Hematopoietic multipotent progenitor cell treated with erythropoietin and hydrocortisone succinate and interleukin-3 and kit ligand, for 8 days (in vitro differentiated cells): Measurements from ENCODE around the gene ATG4B.
"Not testable (repeated sequence)": the region's sequence is repeated elsewhere in the genome, so short reads cannot be mapped to it uniquely, and the experiment has no call there.

Source experiments
- DNase-seq: peaks from one replicate; pipeline ENCODE4 v3.0.0-alpha.2; 2015

Gene ATG4B

GRCh38 chr2:241637018-241637794 is at the start of gene ATG4B, which contains the start of gene THAP4:
TSS of gene ATG4B (plus strand) at chr2:241637693. CDS start at chr2:241637715, 22 bp downstream.
TSS of gene THAP4 (minus strand) at chr2:241637158. CDS start at chr2:241637017, 141 bp downstream.
- DNase-seq: peak; percentile 80

DNA sequence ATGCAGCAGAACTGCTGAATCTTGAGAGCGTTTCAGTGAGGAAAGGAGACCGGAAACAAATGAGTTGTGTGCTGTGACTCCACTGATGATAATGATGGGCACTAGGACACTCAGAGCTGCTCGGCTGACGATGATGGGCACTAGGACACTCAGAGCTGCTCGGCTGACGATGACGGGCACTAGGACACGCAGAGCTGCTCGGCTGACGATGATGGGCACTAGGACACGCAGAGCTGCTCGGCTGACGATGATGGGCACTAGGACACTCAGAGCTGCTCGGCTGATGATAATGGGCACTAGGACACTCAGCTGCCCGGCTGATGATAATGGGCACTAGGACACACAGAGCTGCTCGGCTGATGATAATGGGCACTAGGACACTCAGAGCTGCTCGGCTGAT is 47.6 kb upstream of the ATG4B start:
- DNase-seq: not testable (repeated sequence)

GRCh38 chr2:241590496-241591455 is 46.7 kb upstream of the ATG4B start:
- not testable (repeated sequence) for DNase-seq

GRCh38 chr2:241592126-241592845 is 45.2 kb upstream of the ATG4B start:
- no peak for DNase-seq

DNA sequence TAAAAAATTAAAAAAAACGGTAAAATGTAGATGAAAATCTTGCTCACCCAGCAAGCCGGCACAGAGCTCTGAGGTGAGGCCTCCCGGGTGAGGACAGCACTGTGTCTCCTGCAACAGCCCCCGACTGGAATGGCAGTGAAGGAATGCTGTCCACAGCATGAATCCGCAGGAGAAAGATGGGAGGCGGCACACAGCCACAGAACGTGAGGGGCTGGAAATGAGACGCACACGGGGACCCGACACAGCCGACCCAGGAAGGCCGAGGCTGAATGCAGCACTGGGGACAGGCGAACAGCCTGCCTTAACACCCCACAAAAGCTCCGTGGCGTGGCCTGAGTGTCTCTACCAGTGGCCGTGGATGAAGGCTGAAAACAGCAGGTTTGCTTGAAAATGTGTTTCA is 44.2 kb upstream of the ATG4B start:
- no peak for DNase-seq

GRCh38 chr2:241595600-241596140 is 41.8 kb upstream of the ATG4B start:
- DNase-seq: no peak

DNA sequence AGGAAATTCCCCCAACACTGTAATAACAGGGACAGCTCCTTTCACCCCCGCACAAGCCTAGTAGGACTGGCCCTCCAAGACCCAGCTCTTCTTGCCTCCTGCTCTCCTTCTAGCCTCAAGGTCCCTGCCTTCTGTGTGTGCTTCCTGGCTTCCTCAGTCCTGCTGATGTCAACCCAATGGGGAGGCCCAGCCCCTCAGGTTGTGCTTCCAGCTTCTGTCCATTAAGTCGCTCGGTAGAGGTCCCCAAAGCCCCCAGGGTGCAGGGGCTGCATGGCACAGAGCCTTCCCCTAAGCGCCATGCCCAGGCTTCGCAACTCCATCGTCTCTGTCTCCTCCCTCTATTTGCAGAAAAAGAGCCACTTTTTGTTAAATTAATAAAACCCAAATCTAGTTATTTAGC is 39.9 kb upstream of the ATG4B start:
- DNase-seq: no peak

DNA sequence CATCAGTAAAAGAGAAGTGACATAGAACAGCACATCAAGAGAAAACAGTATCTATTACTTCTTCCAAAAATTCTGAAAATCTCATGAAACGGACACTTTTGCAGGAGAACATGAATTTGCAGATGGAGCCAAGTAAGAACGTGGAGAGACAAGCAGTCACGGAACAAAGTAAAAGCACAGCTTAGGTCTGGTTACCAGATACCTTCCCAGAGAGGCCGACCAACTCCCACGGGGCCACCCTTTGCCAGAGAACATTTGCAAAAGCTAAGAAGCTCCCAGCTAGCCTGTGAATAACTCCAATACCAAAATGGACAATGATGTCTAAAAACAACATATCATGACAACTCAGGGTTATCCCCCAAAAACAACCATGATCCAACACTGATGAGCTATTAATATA is 39.4 kb upstream of the ATG4B start:
- no peak for DNase-seq

- DNase-seq: peak; percentile 17
Observed at GRCh38 chr2:241598487-241598886, 39.0 kb upstream of the ATG4B start.

DNA sequence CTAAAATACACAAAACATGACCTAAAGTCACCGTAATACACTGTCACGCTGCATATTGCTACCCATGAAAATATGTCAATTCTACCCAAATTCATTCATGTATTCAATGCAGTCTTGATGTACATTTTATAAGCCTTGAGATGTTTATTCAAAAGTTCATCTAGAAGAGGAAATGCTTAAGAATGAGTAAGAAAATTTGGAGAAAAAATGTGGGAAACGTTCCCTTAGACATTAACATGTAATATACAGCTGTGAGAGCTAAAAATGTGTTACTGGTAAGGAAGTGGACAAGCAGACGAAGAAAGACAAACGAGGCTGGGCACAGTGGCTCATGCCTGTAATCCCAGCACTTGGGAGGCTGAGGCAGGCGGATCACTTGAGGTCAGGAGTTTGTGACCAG is 37.9 kb upstream of the ATG4B start:
- DNase-seq: no peak

DNA sequence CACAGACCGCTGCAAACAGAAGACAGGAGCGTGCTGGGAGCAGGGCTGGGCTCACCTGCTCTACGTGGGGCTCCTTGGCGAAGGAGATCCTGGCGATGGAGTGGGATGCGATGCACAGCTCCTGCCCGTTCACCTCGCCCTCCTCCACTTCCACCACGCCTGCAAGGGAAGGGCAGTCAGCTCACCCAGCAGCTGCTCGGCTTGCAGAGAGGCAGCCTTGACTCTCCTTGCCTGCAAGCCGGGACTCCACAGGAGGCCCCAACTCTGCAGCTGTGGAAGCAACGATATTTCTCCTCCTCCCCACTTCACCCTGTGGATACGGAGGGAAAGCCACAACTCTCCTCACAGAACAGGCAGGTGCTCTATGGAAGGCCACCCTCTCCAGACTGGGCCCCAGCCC is 35.7 kb upstream of the ATG4B start:
- DNase-seq: no peak

GRCh38 chr2:241602720-241603119 is 34.8 kb upstream of the ATG4B start:
- DNase-seq: no peak

- no peak for DNase-seq
Observed at GRCh38 chr2:241603686-241604085, 33.8 kb upstream of the ATG4B start.

DNA sequence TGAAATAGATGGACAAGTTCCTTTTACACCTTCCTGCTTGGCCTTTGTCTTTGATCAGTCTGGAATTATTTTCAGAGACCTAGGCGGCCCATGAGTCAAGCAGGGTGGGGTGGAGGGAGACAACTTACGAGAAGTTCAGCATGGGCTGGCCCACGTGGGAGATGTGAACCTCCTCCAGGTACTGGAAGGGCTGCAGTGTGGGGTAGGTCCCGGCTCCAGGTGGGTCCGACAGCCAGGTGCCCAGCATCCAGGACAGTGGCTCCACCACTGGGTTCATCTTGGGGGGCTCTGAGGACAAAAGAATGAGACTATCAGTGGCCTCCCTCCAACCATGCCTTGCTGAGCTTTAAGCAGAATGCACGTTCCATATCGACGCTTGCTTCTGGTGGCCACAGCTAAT is 31.3 kb upstream of the ATG4B start:
- DNase-seq: no peak

- DNase-seq: no peak
Observed at GRCh38 chr2:241607162-241607885, 30.2 kb upstream of the ATG4B start.

GRCh38 chr2:241608881-241609280 is 28.6 kb upstream of the ATG4B start:
- no peak for DNase-seq

DNA sequence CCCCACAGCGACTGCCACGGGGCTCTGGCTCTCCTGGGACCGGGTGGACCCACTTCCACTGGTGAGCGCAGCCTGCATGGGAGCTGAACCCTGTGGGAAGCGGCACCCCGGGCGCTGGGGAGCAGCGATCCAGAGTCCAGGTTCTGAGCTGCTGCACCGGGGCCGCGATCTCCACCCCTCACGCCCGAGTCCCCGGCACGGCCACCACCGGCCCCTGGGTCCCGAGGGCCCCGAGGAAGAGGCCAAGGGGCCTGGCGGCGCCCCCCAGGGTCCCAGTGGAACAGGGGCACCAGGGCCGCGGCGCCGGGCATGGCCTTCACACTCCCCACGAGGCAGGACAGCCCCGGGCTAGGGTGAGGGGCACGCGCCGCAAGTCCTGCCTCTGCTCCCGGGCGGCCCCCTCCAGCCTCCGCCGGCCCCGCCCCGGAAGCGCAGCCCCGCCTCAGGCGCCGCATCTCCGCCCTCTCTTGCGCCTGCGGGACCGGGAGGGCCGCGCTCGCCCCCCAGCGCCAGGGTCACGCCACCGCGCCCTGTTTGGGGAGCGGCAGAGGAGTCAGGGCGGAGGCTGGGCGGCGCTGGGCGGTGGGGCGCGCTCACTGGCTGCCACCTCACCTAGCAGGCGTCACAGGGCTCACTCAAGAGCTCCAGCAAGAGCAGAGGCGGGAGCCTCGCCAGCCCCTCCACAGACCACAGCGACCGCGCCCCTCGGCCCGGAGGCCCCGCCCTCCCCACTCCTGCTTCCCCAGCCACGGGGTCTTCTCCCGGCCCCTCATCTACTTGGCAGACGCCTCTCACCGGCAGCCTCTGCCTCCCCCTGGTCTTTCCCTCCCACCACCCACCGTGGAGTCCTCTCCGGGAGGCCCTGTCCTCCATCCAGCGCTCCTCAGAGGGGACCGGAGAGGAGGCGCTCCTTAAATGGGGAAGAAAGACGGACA is 27.4 kb upstream of the ATG4B start:
- DNase-seq: peak; percentile 92

DNA sequence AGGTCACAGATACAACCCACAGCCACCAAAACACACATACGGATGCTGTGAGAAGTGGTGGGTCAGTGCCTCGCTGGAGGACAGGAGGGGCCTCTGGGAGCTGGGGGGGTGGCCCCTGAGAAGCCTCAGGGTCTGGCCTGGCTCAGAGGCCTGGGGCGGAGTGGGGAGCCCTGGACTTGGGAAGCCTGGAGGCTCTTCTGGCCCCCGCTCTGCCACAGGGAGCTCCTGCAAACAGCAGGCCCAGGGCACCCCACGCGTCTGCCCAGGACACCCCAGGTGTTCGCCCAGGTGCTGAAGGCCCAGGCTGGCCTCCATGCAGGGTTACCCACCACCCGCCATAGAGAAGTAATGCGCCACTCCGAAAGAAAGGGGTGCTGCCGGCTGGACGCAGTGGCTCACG is 26.4 kb upstream of the ATG4B start:
- DNase-seq: no peak

DNA sequence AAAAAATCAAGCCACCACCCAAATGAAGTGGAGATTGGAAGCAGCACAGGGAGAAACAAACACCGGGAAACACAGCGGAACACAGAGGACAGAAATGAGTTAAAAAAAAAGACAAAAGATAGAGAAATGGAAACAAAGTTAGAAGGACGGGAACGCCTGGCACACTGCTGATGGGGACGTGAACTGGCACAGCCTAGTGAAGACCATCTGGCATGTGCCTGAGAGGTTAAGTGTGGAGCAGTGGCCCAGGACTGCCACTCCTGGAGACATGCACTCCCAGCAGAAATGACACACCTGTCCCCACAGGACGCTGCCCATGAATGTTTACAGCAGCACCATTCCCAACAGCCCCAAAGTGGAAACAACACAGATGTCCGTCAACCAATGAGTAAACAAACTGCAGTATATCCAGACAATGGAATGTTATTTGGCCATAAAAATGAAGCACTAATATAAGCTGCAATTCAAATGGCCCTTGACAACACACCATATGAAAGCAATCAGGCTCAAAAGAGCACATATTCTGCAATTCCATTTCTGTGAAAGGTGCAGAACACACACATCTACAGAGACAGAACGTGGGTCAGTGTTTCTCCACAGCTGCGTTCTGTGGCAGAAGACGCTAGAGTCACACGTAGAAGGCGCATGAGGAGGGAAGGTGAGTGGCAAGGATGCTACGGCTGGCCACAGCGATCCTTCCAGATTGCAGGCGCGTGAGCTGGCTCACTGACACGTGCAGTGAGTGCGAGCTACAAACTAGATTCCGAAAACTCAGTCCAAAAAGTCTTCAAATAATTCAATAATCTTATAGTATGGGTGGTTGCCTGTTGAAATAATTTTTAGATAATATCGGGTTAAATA is 25.1 kb upstream of the ATG4B start:
- no peak for DNase-seq
